Loucy (cell line): ENCODE measurements around the gene PHC1.

ENCODE experiments used
- H2AFZ ChIP-seq: fragments of 200-600 bp; sonication (generic); 2 replicates; pipeline ENCODE4 v1.6.0; 2016; ENCODE audit warnings: antibody characterized with exemption, mild to moderate bottlenecking, low read length, moderate library complexity
- H3F3A ChIP-seq: fragments of 200-600 bp; 2 replicates; pipeline ENCODE4 v1.6.0; 2016; ENCODE audit warnings: antibody characterized with exemption, low read depth, mild to moderate bottlenecking
- H3K27me3 ChIP-seq: fragments of 200-600 bp; sonication (generic); 2 replicates; pipeline ENCODE4 v1.6.1; 2014; ENCODE audit warnings: low read length, mild to moderate bottlenecking; ENCODE audit not compliant: insufficient read depth, poor library complexity, severe bottlenecking
- H3K36me3 ChIP-seq: fragments of 200-600 bp; sonication (generic); 2 replicates; pipeline ENCODE4 v1.6.1; 2016; ENCODE audit warnings: low read length; ENCODE audit not compliant: insufficient read depth
- H3K4me1 ChIP-seq: fragments of 200-600 bp; sonication (generic); 2 replicates; pipeline ENCODE4 v1.5.1; 2014; ENCODE audit warnings: low read length, mild to moderate bottlenecking; ENCODE audit not compliant: insufficient read depth, poor library complexity, severe bottlenecking
- H3K4me2 ChIP-seq: fragments of 200-600 bp; sonication (generic); 2 replicates; pipeline ENCODE4 v1.6.0; 2014; ENCODE audit warnings: antibody characterized with exemption, low read length, low read depth, mild to moderate bottlenecking; ENCODE audit not compliant: poor library complexity, severe bottlenecking
- H3K4me3 ChIP-seq: fragments of 200-600 bp; sonication (generic); 2 replicates; pipeline ENCODE4 v1.5.1; 2014; ENCODE audit warnings: low read length, mild to moderate bottlenecking, mixed read lengths; ENCODE audit not compliant: poor library complexity, severe bottlenecking
- H3K79me2 ChIP-seq: fragments of 200-600 bp; sonication (generic); 2 replicates; pipeline ENCODE4 v1.6.1; 2014; ENCODE audit warnings: low read length; ENCODE audit not compliant: insufficient read depth
- H3K9ac ChIP-seq: fragments of 200-600 bp; sonication (generic); 2 replicates; pipeline ENCODE4 v1.6.0; 2014; ENCODE audit warnings: mild to moderate bottlenecking, low read depth, low read length, moderate library complexity; ENCODE audit not compliant: poor library complexity, severe bottlenecking
- H3K9me2 ChIP-seq: fragments of 200-600 bp; sonication (generic); replicated peaks from 2 replicates; pipeline ENCODE4 v1.6.1; 2016; ENCODE audit warnings: low read depth, low read length, mixed read lengths
- H3K9me3 ChIP-seq: fragments of 200-600 bp; sonication (generic); 2 replicates; pipeline ENCODE4 v1.6.1; 2014; ENCODE audit warnings: mild to moderate bottlenecking, antibody characterized with exemption, low read length, low read depth; ENCODE audit not compliant: insufficient read depth
- H4K20me1 ChIP-seq: fragments of 200-600 bp; sonication (generic); 2 replicates; pipeline ENCODE4 v1.6.0; 2014; ENCODE audit warnings: antibody characterized with exemption, low read length, mild to moderate bottlenecking; ENCODE audit not compliant: insufficient read depth, poor library complexity, severe bottlenecking
- EZH2phosphoT487 ChIP-seq: fragments of 200-600 bp; IDR thresholded peaks from 2 replicates; pipeline ENCODE4 v1.6.1; 2018; ENCODE audit warnings: antibody characterized with exemption, mild to moderate bottlenecking, moderate library complexity, borderline replicate concordance
- TF ChIP-seq, protein P1 (sequence below): fragments of 200-600 bp; sonication (generic); conservative IDR thresholded peaks from 2 replicates; pipeline ENCODE4 v1.5.1; 2014; ENCODE audit warnings: mild to moderate bottlenecking, antibody characterized with exemption, low read length

Gene PHC1

DNA sequence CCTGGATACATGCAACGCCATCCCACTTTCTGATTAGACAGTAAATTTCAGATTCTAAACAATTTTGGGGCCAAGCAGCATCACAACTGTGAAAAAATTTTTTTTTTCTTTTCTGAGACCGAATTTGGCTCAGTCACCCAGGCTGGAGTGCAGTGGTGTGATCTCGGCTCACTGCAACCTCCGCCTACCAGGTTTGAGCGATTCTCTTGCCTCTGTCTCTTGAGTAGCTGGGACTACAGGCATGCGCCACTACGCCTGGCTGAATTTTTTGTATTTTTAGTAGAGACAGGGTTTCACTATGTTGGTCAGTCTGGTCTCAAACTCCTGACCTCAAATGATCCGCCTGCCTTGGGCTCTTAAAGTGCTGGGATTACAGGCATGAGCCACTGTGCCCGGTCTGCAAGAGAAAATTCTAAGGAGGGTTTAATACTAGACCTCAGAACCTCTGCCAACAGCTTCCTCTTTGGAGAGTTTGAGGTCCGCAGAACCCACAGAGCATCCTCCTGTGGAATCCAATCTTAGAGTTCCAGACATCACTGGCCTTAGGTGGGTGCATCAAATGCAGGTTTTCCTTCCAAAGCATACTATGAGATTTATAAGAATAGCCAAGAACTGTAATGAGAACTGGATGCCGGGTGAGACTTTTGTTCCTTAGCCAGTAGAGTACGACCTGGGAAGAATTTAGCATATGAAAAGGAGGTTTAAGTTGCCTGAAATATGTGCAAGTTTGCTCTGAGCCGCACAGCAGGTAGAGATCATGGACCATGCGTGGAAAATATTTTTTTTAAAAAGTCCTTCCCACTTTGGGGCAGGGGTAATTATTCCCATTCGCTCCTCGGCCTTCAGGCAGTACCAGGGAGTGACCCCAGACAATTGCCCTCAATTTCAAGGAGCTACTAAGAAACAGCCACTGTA, 7.8 kb upstream of the PHC1 start:
- H3K9me3 ChIP-seq, result no peaks in the 10 kb centered on the region
- no peaks in the 10 kb centered on the region for H3K36me3 ChIP-seq
- no peak overlapping the region for H3K4me3 ChIP-seq
- H3K79me2 ChIP-seq, result no peaks in the 10 kb centered on the region
- no peak overlapping the region for H3K9ac ChIP-seq
- no peak for TF ChIP-seq EZH2phosphoT487
- TF ChIP-seq, protein P1, sequence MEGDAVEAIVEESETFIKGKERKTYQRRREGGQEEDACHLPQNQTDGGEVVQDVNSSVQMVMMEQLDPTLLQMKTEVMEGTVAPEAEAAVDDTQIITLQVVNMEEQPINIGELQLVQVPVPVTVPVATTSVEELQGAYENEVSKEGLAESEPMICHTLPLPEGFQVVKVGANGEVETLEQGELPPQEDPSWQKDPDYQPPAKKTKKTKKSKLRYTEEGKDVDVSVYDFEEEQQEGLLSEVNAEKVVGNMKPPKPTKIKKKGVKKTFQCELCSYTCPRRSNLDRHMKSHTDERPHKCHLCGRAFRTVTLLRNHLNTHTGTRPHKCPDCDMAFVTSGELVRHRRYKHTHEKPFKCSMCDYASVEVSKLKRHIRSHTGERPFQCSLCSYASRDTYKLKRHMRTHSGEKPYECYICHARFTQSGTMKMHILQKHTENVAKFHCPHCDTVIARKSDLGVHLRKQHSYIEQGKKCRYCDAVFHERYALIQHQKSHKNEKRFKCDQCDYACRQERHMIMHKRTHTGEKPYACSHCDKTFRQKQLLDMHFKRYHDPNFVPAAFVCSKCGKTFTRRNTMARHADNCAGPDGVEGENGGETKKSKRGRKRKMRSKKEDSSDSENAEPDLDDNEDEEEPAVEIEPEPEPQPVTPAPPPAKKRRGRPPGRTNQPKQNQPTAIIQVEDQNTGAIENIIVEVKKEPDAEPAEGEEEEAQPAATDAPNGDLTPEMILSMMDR, result no peak
- no peaks in the 10 kb centered on the region for H3K9me2 ChIP-seq
- H2AFZ ChIP-seq, result 0 out of 2 replicates have a peak overlapping the region, but pooled peaks have one; percentile 46
- peak overlapping the region; percentile 46 for H3K4me2 ChIP-seq
- peaks cover 12% of the 10 kb centered on the region for H3K4me1 ChIP-seq
- H4K20me1 ChIP-seq, result no peaks in the 10 kb centered on the region
- H3F3A ChIP-seq, result no peaks in the 10 kb centered on the region; the same call in 1 of the 2 replicates
- H3K27me3 ChIP-seq, result no peaks in the 10 kb centered on the region

DNA sequence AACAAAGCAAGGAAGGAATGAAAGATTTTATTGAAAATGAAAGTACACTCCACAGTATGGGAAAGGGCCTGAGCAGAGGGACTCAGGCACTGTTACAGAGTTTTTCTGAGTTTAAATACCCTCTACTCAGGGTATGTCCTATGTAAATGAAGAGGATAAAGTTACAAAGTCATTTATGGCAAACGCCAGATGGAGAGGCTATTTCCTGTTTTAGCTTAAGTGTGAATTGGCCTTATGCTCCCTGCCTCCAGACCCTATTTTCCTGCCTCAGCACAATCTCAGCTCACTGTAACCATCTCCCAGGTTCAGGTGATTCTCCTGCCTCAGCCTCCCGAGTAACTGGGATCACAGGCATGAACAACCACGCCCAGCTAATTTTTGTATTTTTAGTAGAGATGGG, 6.8 kb upstream of the PHC1 start:
- peaks cover 20% of the 10 kb centered on the region for H3K4me1 ChIP-seq
- no peaks in the 10 kb centered on the region for H3K36me3 ChIP-seq
- no peaks in the 10 kb centered on the region for H3K79me2 ChIP-seq
- H3F3A ChIP-seq, result no peaks in the 10 kb centered on the region; the same call in 1 of the 2 replicates
- peak overlapping the region; percentile 46 for H3K4me2 ChIP-seq
- H2AFZ ChIP-seq, result peak overlapping the region; percentile 46; the same call in 1 of the 2 replicates
- TF ChIP-seq, protein P1, result no peak
- TF ChIP-seq EZH2phosphoT487, result no peak
- no peaks in the 10 kb centered on the region for H3K9me3 ChIP-seq
- no peaks in the 10 kb centered on the region for H4K20me1 ChIP-seq
- peak overlapping the region; percentile 27 for H3K4me3 ChIP-seq
- no peaks in the 10 kb centered on the region for H3K9me2 ChIP-seq
- H3K9ac ChIP-seq, result no peak overlapping the region
- no peaks in the 10 kb centered on the region for H3K27me3 ChIP-seq

DNA sequence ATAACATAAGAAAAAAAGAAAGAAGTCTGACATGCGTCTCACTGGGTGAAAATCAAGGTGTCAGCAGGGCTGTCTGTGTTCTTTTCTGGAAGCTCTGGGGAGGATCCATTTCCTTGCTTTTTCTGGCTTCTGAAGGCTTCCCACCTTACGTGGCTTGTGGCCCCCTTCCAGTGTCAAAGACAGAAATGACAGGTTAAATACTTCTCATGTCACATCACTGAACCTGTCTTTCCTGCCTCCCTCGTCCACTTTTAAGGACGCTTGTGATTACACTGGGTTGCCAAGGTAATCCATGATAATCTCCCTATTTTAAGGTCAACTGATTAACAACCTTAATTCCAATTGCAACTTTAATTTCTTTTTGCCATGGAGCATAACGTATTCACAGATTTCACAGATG, 4.6 kb upstream of the PHC1 start:
- H3K9me2 ChIP-seq, result no peaks in the 10 kb centered on the region
- H2AFZ ChIP-seq, result no peak overlapping the region
- no peak overlapping the region for H3K4me2 ChIP-seq
- peaks cover 33% of the 10 kb centered on the region for H3K4me1 ChIP-seq
- no peaks in the 10 kb centered on the region for H3K27me3 ChIP-seq
- no peak for TF ChIP-seq EZH2phosphoT487
- TF ChIP-seq, protein P1, result no peak
- no peaks in the 10 kb centered on the region; the same call in 1 of the 2 replicates for H3F3A ChIP-seq
- no peaks in the 10 kb centered on the region for H4K20me1 ChIP-seq
- H3K9ac ChIP-seq, result no peak overlapping the region
- H3K9me3 ChIP-seq, result no peaks in the 10 kb centered on the region
- no peaks in the 10 kb centered on the region for H3K36me3 ChIP-seq
- H3K79me2 ChIP-seq, result peaks cover under 1% of the 10 kb centered on the region; the same call in 1 of the 2 replicates
- H3K4me3 ChIP-seq, result no peak overlapping the region
